ENCODE data around the gene POM121L2.

GRCh38 chr6:27352850-27353249 lies 40.8 kb upstream of the POM121L2 start:
- TF ChIP-seq BRCA1 (IDR thresholded peaks at IDR 0.05) (no peak), BRCA1 (CRISPR knock-in tag; IDR thresholded peaks at IDR 0.05) (no peak), TCF7 (IDR thresholded peaks at IDR 0.05; ENCODE audit: borderline replicate concordance) (no peak), BDP1 (IDR thresholded peaks at IDR 0.05; ENCODE audit: insufficient read depth, insufficient read length) (no peak), RCOR1 (IDR thresholded peaks at IDR 0.05; ENCODE audit: borderline replicate concordance in 1 of 2, low read depth in 2 of 2, low read length in 2 of 2) (no peak), NR3C1 (CRISPR knock-in tag; IDR thresholded peaks at IDR 0.05) (no peak), CTCF (IDR thresholded peaks at IDR 0.05 in 2 of 3, conservative IDR thresholded peaks at IDR 0.05 in 1 of 3; ENCODE audit: insufficient read depth in 2 of 3, low read depth in 1 of 3, low read length in 3 of 3) (no peak), BRF1 (IDR thresholded peaks at IDR 0.05; ENCODE audit: borderline replicate concordance, extremely low read depth, insufficient read length) (no peak), FOXP1 (CRISPR knock-in tag; IDR thresholded peaks at IDR 0.05) (no peak), HEY1 (CRISPR knock-in tag; IDR thresholded peaks at IDR 0.05; ENCODE audit: borderline replicate concordance) (no peak), POLR2AphosphoS5 (IDR thresholded peaks at IDR 0.05; ENCODE audit: control insufficient read depth, insufficient read depth, low read depth, low read length) (no peak)
